ES-I3 (cell line): ENCODE results near the gene CEP41.
"Not testable (repeated sequence)": the region's sequence is repeated elsewhere in the genome, so short reads cannot be mapped to it uniquely, and the experiment has no call there.

Experiments
- H3K36me3 ChIP-seq: 2 replicates; pipeline ENCODE4 v1.6.1; 2013; ENCODE audit warnings: mild to moderate bottlenecking, low read length, control low read depth, moderate library complexity; ENCODE audit not compliant: insufficient read depth
- H3K4me1 ChIP-seq: 2 replicates; pipeline ENCODE4 v1.6.1; 2013; ENCODE audit warnings: mild to moderate bottlenecking, control low read depth, low read length; ENCODE audit not compliant: insufficient read depth
- H3K9ac ChIP-seq: 2 replicates; pipeline ENCODE4 v1.6.1; 2013; ENCODE audit warnings: low read depth, mild to moderate bottlenecking, low read length, moderate library complexity
- H3K9me3 ChIP-seq: 2 replicates; pipeline ENCODE4 v1.6.1; 2013; ENCODE audit warnings: mild to moderate bottlenecking, low read length, moderate library complexity; ENCODE audit not compliant: control insufficient read depth, insufficient read depth

Gene CEP41

GRCh38 chr7:130383187-130383980 lies 57.4 kb downstream of the CEP41 start:
- Histone ChIP-seq H3K36me3 (no peaks in the 10 kb centered on the region), H3K9me3 (no peaks in the 10 kb centered on the region; the same call in 1 of the 2 replicates), H3K4me1 (no peaks in the 10 kb centered on the region; the same call in 1 of the 2 replicates), H3K9ac (no peak overlapping the region)

- Histone ChIP-seq H3K36me3 (no peaks in the 10 kb centered on the region), H3K4me1 (no peaks in the 10 kb centered on the region; the same call in 1 of the 2 replicates), H3K9ac (no peak overlapping the region), H3K9me3 (no peaks in the 10 kb centered on the region; the same call in 1 of the 2 replicates)
Observed at GRCh38 chr7:130381468-130382312, 59.1 kb downstream of the CEP41 start.

- peaks cover 3% of the 10 kb centered on the region; the same call in 1 of the 2 replicates for H3K9me3 ChIP-seq
- H3K4me1 ChIP-seq: no peaks in the 10 kb centered on the region; the same call in 1 of the 2 replicates
- no peaks in the 10 kb centered on the region for H3K36me3 ChIP-seq
- no peak overlapping the region for H3K9ac ChIP-seq
Observed at GRCh38 chr7:130380861-130381455, 59.9 kb downstream of the CEP41 start.

- no peaks in the 10 kb centered on the region; the same call in 1 of the 2 replicates for H3K4me1 ChIP-seq
- peaks cover 9% of the 10 kb centered on the region for H3K9me3 ChIP-seq
- no peaks in the 10 kb centered on the region for H3K36me3 ChIP-seq
- H3K9ac ChIP-seq: no peak within 1 kb of the TSS
Observed at GRCh38 chr7:130379921-130380860, 60.6 kb downstream of the CEP41 start, which contains the start of gene CPA1. Gene CPA1 (plus strand): TSS chr7:130380494. CDS start chr7:130380521, 27 bp downstream.

- H3K36me3 ChIP-seq: no peaks in the 10 kb centered on the region
- peaks cover 9% of the 10 kb centered on the region for H3K9me3 ChIP-seq
- no peaks in the 10 kb centered on the region; the same call in 1 of the 2 replicates for H3K4me1 ChIP-seq
- no peak overlapping the region for H3K9ac ChIP-seq
Observed at GRCh38 chr7:130379532-130379920, 61.3 kb downstream of the CEP41 start.

- Histone ChIP-seq H3K9me3 (peaks cover 9% of the 10 kb centered on the region), H3K4me1 (peaks cover 2% of the 10 kb centered on the region; the same call in 1 of the 2 replicates), H3K9ac (no peak overlapping the region), H3K36me3 (no peaks in the 10 kb centered on the region)
Observed at GRCh38 chr7:130379019-130379418, 61.8 kb downstream of the CEP41 start.

- H3K36me3 ChIP-seq: no peaks in the 10 kb centered on the region
- H3K4me1 ChIP-seq: peaks cover 14% of the 10 kb centered on the region
- no peak overlapping the region for H3K9ac ChIP-seq
- H3K9me3 ChIP-seq: peaks cover 9% of the 10 kb centered on the region
Observed at GRCh38 chr7:130377178-130377577, 63.6 kb downstream of the CEP41 start.

- peaks cover 14% of the 10 kb centered on the region for H3K4me1 ChIP-seq
- H3K9ac ChIP-seq, H3K36me3 ChIP-seq, H3K9me3 ChIP-seq: not testable (repeated sequence)
Observed at GRCh38 chr7:130376461-130376860, 64.4 kb downstream of the CEP41 start.

- no peak overlapping the region for H3K9ac ChIP-seq
Observed at GRCh38 chr7:130374507-130374906, 66.3 kb downstream of the CEP41 start.

GRCh38 chr7:130372402-130373165 lies 68.2 kb downstream of the CEP41 start:
- Histone ChIP-seq H3K9me3 (peaks cover 9% of the 10 kb centered on the region), H3K36me3 (no peaks in the 10 kb centered on the region), H3K9ac (no peak overlapping the region), H3K4me1 (peaks cover 26% of the 10 kb centered on the region)

More at GRCh38 chr7:130374507-130374906, 66.3 kb downstream of the CEP41 start:
- no peaks in the 10 kb centered on the region for H3K36me3 ChIP-seq
- peaks cover 17% of the 10 kb centered on the region for H3K4me1 ChIP-seq
- peaks cover 9% of the 10 kb centered on the region for H3K9me3 ChIP-seq

- Histone ChIP-seq H3K9ac (no peak overlapping the region), H3K9me3 (peaks cover 7% of the 10 kb centered on the region), H3K36me3 (no peaks in the 10 kb centered on the region), H3K4me1 (peaks cover 26% of the 10 kb centered on the region)
Observed at GRCh38 chr7:130371046-130371445, 69.8 kb downstream of the CEP41 start.

GRCh38 chr7:130369831-130370550 lies 70.8 kb downstream of the CEP41 start:
- no peak overlapping the region for H3K9ac ChIP-seq
- no peaks in the 10 kb centered on the region for H3K36me3 ChIP-seq
- H3K9me3 ChIP-seq: no peaks in the 10 kb centered on the region
- peaks cover 35% of the 10 kb centered on the region for H3K4me1 ChIP-seq
